HCT116 (cell line): ENCODE results near the gene TAF11L4. TPM values are rescaled to one million over a fixed set of nuclear protein-coding genes. Genes with fewer than 3 reads are reported as not detected.
"Not testable (repeated sequence)": the region's sequence is repeated elsewhere in the genome, so short reads cannot be mapped to it uniquely, and the experiment has no call there.

ENCODE experiments used
- ATAC-seq: fragments of 200-7000 bp; cut with Tn5 transposase; 2 replicates; pipeline ENCODE4 v1.9.1; 2020; ENCODE audit warnings: mild to moderate bottlenecking, moderate library complexity
- BruUV-seq: library from RNA; stranded (reverse); fragments of 400-500 nt; replicated peaks from 2 replicates; lab custom pipeline; 2021; lab: Mats Ljungman, UMichigan
- CTCF ChIA-PET: fragments of 300-600 bp; sonication (Branson Sonifier 250); formaldehyde crosslinking; loops from one replicate; lab custom pipeline; 2021; ENCODE audit warnings: antibody characterized with exemption; lab: Charles Lee
- POLR2A ChIA-PET: fragments of 300-600, 350-600 bp; sonication (Branson Sonifier 250); formaldehyde crosslinking; loops from one replicate; lab custom pipeline; 2021; ENCODE audit warnings: antibody characterized with exemption; lab: Charles Lee
- RAD21 ChIA-PET, 2 experiments: fragments of 300-600 bp; sonication (Branson Sonifier 250); formaldehyde crosslinking; loops; one replicate each; lab custom pipeline; 2023; ENCODE audit warnings: low total read pairs in 2 of 2; ENCODE audit not compliant: uncharacterized antibody in 2 of 2, unreplicated experiment in 2 of 2, low non-redundant PET in 1 of 2; lab: Charles Lee
- DNase-seq: peaks from one replicate; pipeline ENCODE4 v3.0.0-alpha.2; 2010; ENCODE audit warnings: low read depth, low spot score
- H2AFZ ChIP-seq: fragments of 200-600 bp; shearing (Covaris generic), sonication (generic); 2 replicates; pipeline ENCODE4 v1.6.1; 2017; ENCODE audit warnings: low read depth, mixed run types, mixed read lengths, antibody characterized with exemption, low read length; ENCODE audit not compliant: poor library complexity, severe bottlenecking
- H3K27ac ChIP-seq: 2 replicates; pipeline ENCODE4 v1.5.1; 2012; ENCODE audit warnings: low read depth, low read length
- H3K27me3 ChIP-seq: fragments of 200-600 bp; sonication (generic); 2 replicates; pipeline ENCODE4 v1.6.1; 2016; ENCODE audit warnings: mixed run types, low read length, mixed read lengths; ENCODE audit not compliant: insufficient read depth
- H3K36me3 ChIP-seq, 2 experiments: fragments of 200-500 bp in 1 of 2; fragments of 200-600 bp in 1 of 2; sonication (Bioruptor generic) in 1 of 2; sonication (generic) in 1 of 2; 2 replicates each; pipeline versions ENCODE4 v1.5.1 to v1.6.1; 2014 to 2016; ENCODE audit warnings: low read length in 2 of 2, inconsistent platforms in 1 of 2, mixed read lengths in 1 of 2, mixed run types in 1 of 2; ENCODE audit not compliant: insufficient read depth in 2 of 2, control insufficient read depth in 1 of 2
- H3K4me1 ChIP-seq, 2 experiments: fragments of 200-600 bp in 1 of 2; sonication (generic) in 1 of 2; 2 replicates each; pipeline versions ENCODE4 v1.5.1 to v1.6.1; 2012 to 2017; ENCODE audit warnings: low read length in 2 of 2, inconsistent platforms in 1 of 2, mild to moderate bottlenecking in 1 of 2, mixed read lengths in 1 of 2, mixed run types in 1 of 2, moderate library complexity in 1 of 2; ENCODE audit not compliant: insufficient read depth in 2 of 2, control insufficient read depth in 1 of 2
- H3K4me2 ChIP-seq: fragments of 200-600 bp; sonication (generic); 2 replicates; pipeline ENCODE4 v1.6.1; 2017; ENCODE audit warnings: mixed run types, low read length, mixed read lengths
- H3K4me3 ChIP-seq, 2 experiments: fragments of 200-600 bp in 1 of 2; sonication (generic) in 1 of 2; replicated peaks in 1 of 2; 2 replicates each; pipeline ENCODE4 v1.5.1; 2011 to 2016; ENCODE audit warnings: low read length in 2 of 2, control low read depth in 1 of 2, low read depth in 1 of 2, mild to moderate bottlenecking in 1 of 2, mixed read lengths in 1 of 2, mixed run types in 1 of 2
- H3K79me2 ChIP-seq: fragments of 200-600 bp; sonication (generic); 2 replicates; pipeline ENCODE4 v1.6.1; 2017; ENCODE audit warnings: mild to moderate bottlenecking, mixed run types, low read length, moderate library complexity, mixed read lengths; ENCODE audit not compliant: insufficient read depth
- H3K9ac ChIP-seq: fragments of 200-600 bp; sonication (generic); 2 replicates; pipeline ENCODE4 v1.6.1; 2016; ENCODE audit warnings: low read length, mixed read lengths
- H3K9me2 ChIP-seq: fragments of 200-600 bp; sonication (generic), shearing (Covaris generic); 2 replicates; pipeline ENCODE4 v1.6.1; 2017; ENCODE audit warnings: mixed run types, mild to moderate bottlenecking, moderate library complexity; ENCODE audit not compliant: insufficient read depth
- H3K9me3 ChIP-seq, 2 experiments: fragments of 200-500 bp in 1 of 2; fragments of 200-600 bp in 1 of 2; sonication (Bioruptor generic) in 1 of 2; sonication (generic) in 1 of 2; 2 replicates each; pipeline ENCODE4 v1.6.1; 2014 to 2017; ENCODE audit warnings: low read length in 2 of 2, mixed read lengths in 2 of 2, inconsistent platforms in 1 of 2, low read depth in 1 of 2, mild to moderate bottlenecking in 1 of 2, mixed run types in 1 of 2, moderate library complexity in 1 of 2; ENCODE audit not compliant: control insufficient read depth in 1 of 2, insufficient read depth in 1 of 2
- H4K20me1 ChIP-seq: fragments of 200-600 bp; sonication (generic), shearing (Covaris generic); 2 replicates; pipeline ENCODE4 v1.6.1; 2017; ENCODE audit warnings: mixed run types, mild to moderate bottlenecking, moderate library complexity; ENCODE audit not compliant: insufficient read depth
- CBX3 ChIP-seq: IDR thresholded peaks from 2 replicates; pipeline ENCODE4 v1.6.1; 2012; ENCODE audit warnings: low read depth
- CEBPB ChIP-seq: IDR thresholded peaks from 2 replicates; pipeline ENCODE4 v1.6.1; 2012; ENCODE audit warnings: low read depth
- EGR1 ChIP-seq: IDR thresholded peaks from 2 replicates; pipeline ENCODE4 v1.6.1; 2012; ENCODE audit warnings: low read depth
- FOSL1 ChIP-seq: IDR thresholded peaks from 2 replicates; pipeline ENCODE4 v1.6.1; 2012; ENCODE audit warnings: low read depth
- JUND ChIP-seq: IDR thresholded peaks from 2 replicates; pipeline ENCODE4 v1.6.1; 2012
- RAD21 ChIP-seq: IDR thresholded peaks from 2 replicates; pipeline ENCODE4 v1.6.1; 2012; ENCODE audit warnings: low read depth, mild to moderate bottlenecking
- SIN3A ChIP-seq: IDR thresholded peaks from 2 replicates; pipeline ENCODE4 v1.6.1; 2012; ENCODE audit warnings: low read depth
- SP1 ChIP-seq: IDR thresholded peaks from 2 replicates; pipeline ENCODE4 v1.6.1; 2012; ENCODE audit warnings: low read depth
- TCF7L2 ChIP-seq: IDR thresholded peaks from 2 replicates; pipeline ENCODE4 v1.7.0; 2011; ENCODE audit warnings: borderline replicate concordance, inconsistent platforms; ENCODE audit not compliant: insufficient read depth, insufficient read length; ENCODE audit errors: extremely low read depth
- YY1 ChIP-seq: IDR thresholded peaks from 2 replicates; pipeline ENCODE4 v1.6.1; 2011; ENCODE audit warnings: low read length, low read depth, moderate library complexity, mild to moderate bottlenecking; ENCODE audit not compliant: insufficient replicate concordance; ENCODE audit errors: extremely low read depth
- ZFX ChIP-seq: fragments of 450-650 bp; IDR thresholded peaks from 2 replicates; pipeline ENCODE4 v1.6.1; 2017
- intact Hi-C: fragments of 100-400 bp; cut with micrococcal nuclease; formaldehyde crosslinking; loops from 2 replicates; pipeline ENCODE4 v1.10.0; 2022
- total RNA-seq: library from RNA; stranded (reverse); gene quantifications from one replicate; pipeline ENCODE4 v1.2.1, GENCODE V29; 2021; ENCODE audit not compliant: unreplicated experiment
- TF ChIP-seq, protein P1 (sequence below), 3 experiments: fragments of 200-600 bp in 1 of 3; sonication (generic) in 1 of 3; IDR thresholded peaks in 2 of 3; conservative IDR thresholded peaks in 1 of 3; 2 replicates each; pipeline ENCODE4 v1.5.1; 2012 to 2017; ENCODE audit warnings: low read depth in 2 of 3, low read length in 2 of 3, antibody characterized with exemption in 1 of 3, borderline replicate concordance in 1 of 3, control low read depth in 1 of 3, mild to moderate bottlenecking in 1 of 3, mixed read lengths in 1 of 3, mixed run types in 1 of 3, moderate library complexity in 1 of 3; ENCODE audit not compliant: insufficient read depth in 1 of 3
- TF ChIP-seq, protein P2 (sequence below): IDR thresholded peaks from 2 replicates; pipeline ENCODE4 v1.6.1; 2012
- TF ChIP-seq, protein P3 (sequence below): IDR thresholded peaks from 2 replicates; pipeline ENCODE4 v1.6.1; 2012; ENCODE audit warnings: low read depth
- TF ChIP-seq, protein P4 (sequence below): IDR thresholded peaks from 2 replicates; pipeline ENCODE4 v1.6.1; 2012

The TAF11L4 gene
- total RNA-seq, 1 experiment from 2014 or later: not detected

DNA sequence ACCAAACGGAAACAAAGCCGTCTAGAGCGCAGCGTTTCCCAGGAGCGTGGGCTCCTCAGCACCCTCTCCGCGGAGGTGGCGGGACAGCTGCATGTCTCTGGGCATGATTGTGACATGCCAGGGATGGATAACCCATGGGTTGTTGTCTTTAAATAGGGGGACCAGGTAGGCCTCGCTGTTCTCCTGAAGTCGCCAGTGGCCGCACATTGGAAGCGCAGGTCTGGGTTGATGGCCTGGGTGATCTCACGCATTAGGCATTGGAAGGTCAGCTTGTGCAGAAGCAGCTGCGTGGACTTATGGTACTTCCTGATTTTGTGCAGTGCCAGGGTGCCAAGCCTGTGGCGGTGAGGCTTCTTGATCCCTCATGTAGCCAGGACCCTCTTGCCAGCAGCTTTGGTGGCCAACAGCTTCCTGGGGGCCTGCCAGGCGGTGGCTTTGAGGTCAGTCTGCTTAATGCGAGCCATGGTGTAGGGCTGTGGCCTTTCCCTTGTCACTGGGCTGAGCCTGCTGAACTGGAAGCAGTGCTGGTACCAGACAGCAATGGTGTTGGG, 9.8 kb upstream of the TAF11L4 start:
- Histone ChIP-seq H3K4me1 (no peaks in the 10 kb centered on the region), H3K9me3 (no peaks in the 10 kb centered on the region; a peak in 1 of 4 replicates), H3K27ac (no peak overlapping the region), H3K27me3 (no peaks in the 10 kb centered on the region), H4K20me1 (no peaks in the 10 kb centered on the region), H3K36me3 (no peaks in the 10 kb centered on the region), H2AFZ (no peak overlapping the region), H3K9me2 (no peaks in the 10 kb centered on the region), H3K4me2 (no peak overlapping the region), H3K79me2 (no peaks in the 10 kb centered on the region), H3K4me3 (no peak overlapping the region), H3K9ac (no peak overlapping the region)
- DNase-seq (no peak), ATAC-seq (no peak)
- TF ChIP-seq TCF7L2: no peak
- TF ChIP-seq SP1: no peak
- no peak for TF ChIP-seq FOSL1
- no peak for TF ChIP-seq ZFX
- TF ChIP-seq EGR1: no peak
- TF ChIP-seq, protein P1, sequence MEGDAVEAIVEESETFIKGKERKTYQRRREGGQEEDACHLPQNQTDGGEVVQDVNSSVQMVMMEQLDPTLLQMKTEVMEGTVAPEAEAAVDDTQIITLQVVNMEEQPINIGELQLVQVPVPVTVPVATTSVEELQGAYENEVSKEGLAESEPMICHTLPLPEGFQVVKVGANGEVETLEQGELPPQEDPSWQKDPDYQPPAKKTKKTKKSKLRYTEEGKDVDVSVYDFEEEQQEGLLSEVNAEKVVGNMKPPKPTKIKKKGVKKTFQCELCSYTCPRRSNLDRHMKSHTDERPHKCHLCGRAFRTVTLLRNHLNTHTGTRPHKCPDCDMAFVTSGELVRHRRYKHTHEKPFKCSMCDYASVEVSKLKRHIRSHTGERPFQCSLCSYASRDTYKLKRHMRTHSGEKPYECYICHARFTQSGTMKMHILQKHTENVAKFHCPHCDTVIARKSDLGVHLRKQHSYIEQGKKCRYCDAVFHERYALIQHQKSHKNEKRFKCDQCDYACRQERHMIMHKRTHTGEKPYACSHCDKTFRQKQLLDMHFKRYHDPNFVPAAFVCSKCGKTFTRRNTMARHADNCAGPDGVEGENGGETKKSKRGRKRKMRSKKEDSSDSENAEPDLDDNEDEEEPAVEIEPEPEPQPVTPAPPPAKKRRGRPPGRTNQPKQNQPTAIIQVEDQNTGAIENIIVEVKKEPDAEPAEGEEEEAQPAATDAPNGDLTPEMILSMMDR (IDR thresholded peaks at IDR 0.05 in 2 of 3, conservative IDR thresholded peaks at IDR 0.05 in 1 of 3; ENCODE audit: borderline replicate concordance in 1 of 3, insufficient read depth in 1 of 3, low read depth in 2 of 3, low read length in 2 of 3): no peak
- TF ChIP-seq RAD21: no peak
- no peak for TF ChIP-seq YY1
- TF ChIP-seq, protein P2, sequence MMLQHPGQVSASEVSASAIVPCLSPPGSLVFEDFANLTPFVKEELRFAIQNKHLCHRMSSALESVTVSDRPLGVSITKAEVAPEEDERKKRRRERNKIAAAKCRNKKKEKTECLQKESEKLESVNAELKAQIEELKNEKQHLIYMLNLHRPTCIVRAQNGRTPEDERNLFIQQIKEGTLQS: no peak
- no peak for TF ChIP-seq SIN3A
- no peak for TF ChIP-seq CBX3
- TF ChIP-seq, protein P3, sequence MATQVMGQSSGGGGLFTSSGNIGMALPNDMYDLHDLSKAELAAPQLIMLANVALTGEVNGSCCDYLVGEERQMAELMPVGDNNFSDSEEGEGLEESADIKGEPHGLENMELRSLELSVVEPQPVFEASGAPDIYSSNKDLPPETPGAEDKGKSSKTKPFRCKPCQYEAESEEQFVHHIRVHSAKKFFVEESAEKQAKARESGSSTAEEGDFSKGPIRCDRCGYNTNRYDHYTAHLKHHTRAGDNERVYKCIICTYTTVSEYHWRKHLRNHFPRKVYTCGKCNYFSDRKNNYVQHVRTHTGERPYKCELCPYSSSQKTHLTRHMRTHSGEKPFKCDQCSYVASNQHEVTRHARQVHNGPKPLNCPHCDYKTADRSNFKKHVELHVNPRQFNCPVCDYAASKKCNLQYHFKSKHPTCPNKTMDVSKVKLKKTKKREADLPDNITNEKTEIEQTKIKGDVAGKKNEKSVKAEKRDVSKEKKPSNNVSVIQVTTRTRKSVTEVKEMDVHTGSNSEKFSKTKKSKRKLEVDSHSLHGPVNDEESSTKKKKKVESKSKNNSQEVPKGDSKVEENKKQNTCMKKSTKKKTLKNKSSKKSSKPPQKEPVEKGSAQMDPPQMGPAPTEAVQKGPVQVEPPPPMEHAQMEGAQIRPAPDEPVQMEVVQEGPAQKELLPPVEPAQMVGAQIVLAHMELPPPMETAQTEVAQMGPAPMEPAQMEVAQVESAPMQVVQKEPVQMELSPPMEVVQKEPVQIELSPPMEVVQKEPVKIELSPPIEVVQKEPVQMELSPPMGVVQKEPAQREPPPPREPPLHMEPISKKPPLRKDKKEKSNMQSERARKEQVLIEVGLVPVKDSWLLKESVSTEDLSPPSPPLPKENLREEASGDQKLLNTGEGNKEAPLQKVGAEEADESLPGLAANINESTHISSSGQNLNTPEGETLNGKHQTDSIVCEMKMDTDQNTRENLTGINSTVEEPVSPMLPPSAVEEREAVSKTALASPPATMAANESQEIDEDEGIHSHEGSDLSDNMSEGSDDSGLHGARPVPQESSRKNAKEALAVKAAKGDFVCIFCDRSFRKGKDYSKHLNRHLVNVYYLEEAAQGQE: no peak
- TF ChIP-seq, protein P4, sequence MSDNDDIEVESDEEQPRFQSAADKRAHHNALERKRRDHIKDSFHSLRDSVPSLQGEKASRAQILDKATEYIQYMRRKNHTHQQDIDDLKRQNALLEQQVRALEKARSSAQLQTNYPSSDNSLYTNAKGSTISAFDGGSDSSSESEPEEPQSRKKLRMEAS: no peak
- no peak for TF ChIP-seq JUND
- no peak for TF ChIP-seq CEBPB
- ChIA-PET CTCF (no interaction called here), POLR2A (no interaction called here), RAD21 (no interaction called here)
- intact Hi-C loops: no loop called here
- BruUV-seq: no TSS peak

DNA sequence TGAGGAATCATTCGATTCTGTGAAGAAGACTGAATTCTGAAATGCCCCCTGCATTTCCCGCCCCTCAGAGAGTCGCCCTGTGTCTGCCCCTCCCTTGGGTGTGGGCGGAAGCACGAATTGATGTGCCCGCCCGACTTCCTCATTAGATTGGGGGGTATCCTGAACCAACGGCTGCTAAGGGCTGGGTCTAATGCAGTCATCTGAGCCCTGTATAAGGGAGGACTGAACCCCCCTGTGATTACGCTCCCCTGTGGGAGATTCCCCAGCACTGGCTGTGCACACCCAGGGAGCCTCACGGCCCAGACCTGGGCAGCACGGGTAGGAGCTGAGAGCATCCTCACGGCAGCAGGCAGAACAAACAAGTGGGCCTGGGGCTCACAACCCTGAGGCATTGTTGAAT, 4.1 kb upstream of the TAF11L4 start:
- H3K27me3 ChIP-seq, intact Hi-C loops, CTCF ChIA-PET, H3K9ac ChIP-seq, H4K20me1 ChIP-seq, H2AFZ ChIP-seq, H3K9me2 ChIP-seq, H3K4me1 ChIP-seq, DNase-seq, H3K4me3 ChIP-seq, BruUV-seq, H3K36me3 ChIP-seq, H3K4me2 ChIP-seq, H3K27ac ChIP-seq, ATAC-seq, RAD21 ChIA-PET, H3K79me2 ChIP-seq, POLR2A ChIA-PET, H3K9me3 ChIP-seq: not testable (repeated sequence)
